Neural progenitor cell (in vitro differentiated cells): ENCODE measurements around the gene CTU1.

Experiments
- CTCF ChIP-seq: fragments of 200-600 bp; sonication (generic); IDR thresholded peaks from 2 replicates; pipeline ENCODE4 v1.5.1; 2017; ENCODE audit warnings: antibody characterized with exemption, mild to moderate bottlenecking
- EZH2 ChIP-seq: fragments of 200-600 bp; sonication (generic); IDR thresholded peaks from 2 replicates; pipeline ENCODE4 v1.6.1; 2017; ENCODE audit warnings: antibody characterized with exemption, mild to moderate bottlenecking, moderate library complexity

GRCh38 chr19:51083783-51084182 lies 24.4 kb downstream of the CTU1 start:
- no peak for TF ChIP-seq CTCF
- no peak for TF ChIP-seq EZH2
